NCI-H524 (cell line): ENCODE results near the gene KCNQ1.

Experiments
- DNase-seq, 2 experiments: peaks; one replicate each; lab custom pipeline; 2025; lab: John Stamatoyannopoulos, UW

Gene KCNQ1

GRCh38 chr11:2441171-2441570 lies 3.6 kb upstream of the KCNQ1 start:
- no peak for DNase-seq

- no peak for DNase-seq
Measured at GRCh38 chr11:2442589-2442988, 2.2 kb upstream of the KCNQ1 start.

GRCh38 chr11:2443406-2443805 lies 1.4 kb upstream of the KCNQ1 start:
- no peak for DNase-seq

GRCh38 chr11:2443881-2444820 lies 657 bp upstream of the KCNQ1 start, which contains the start of gene TRPM5:
TSS of gene TRPM5 (minus strand) at chr11:2444514. CDS start at chr11:2423036, 21,478 bp downstream.
- DNase-seq, result peak in 1 of 2 experiments; percentile 11

- DNase-seq, result no peak
Measured at GRCh38 chr11:2445746-2446551, 1.1 kb downstream of the KCNQ1 start.

GRCh38 chr11:2446590-2447252 lies 1.9 kb downstream of the KCNQ1 start:
- DNase-seq, result no peak

- DNase-seq, result no peak
Measured at GRCh38 chr11:2447253-2447950, 2.6 kb downstream of the KCNQ1 start.

- DNase-seq, result no peak
Measured at GRCh38 chr11:2447951-2448650, 3.3 kb downstream of the KCNQ1 start.

GRCh38 chr11:2448661-2449547 lies 4.1 kb downstream of the KCNQ1 start:
- DNase-seq, result no peak

- no peak for DNase-seq
Measured at GRCh38 chr11:2449548-2450320, 4.9 kb downstream of the KCNQ1 start.

GRCh38 chr11:2450321-2451041 lies 5.7 kb downstream of the KCNQ1 start:
- no peak for DNase-seq

GRCh38 chr11:2451336-2451735 lies 6.5 kb downstream of the KCNQ1 start:
- no peak for DNase-seq

GRCh38 chr11:2451916-2452315 lies 7.1 kb downstream of the KCNQ1 start:
- no peak for DNase-seq

GRCh38 chr11:2452321-2453012 lies 7.7 kb downstream of the KCNQ1 start:
- DNase-seq, result peak; percentile 79 to 92

GRCh38 chr11:2453436-2453835 lies 8.6 kb downstream of the KCNQ1 start:
- no peak for DNase-seq

GRCh38 chr11:2458321-2458720 lies 13.5 kb downstream of the KCNQ1 start:
- no peak for DNase-seq

GRCh38 chr11:2459016-2459725 lies 14.4 kb downstream of the KCNQ1 start:
- DNase-seq, result no peak
